Esophagus squamous epithelium (tissue), 4 donors: ENCODE results near the gene MGAT1.

Source experiments
- CTCF ChIP-seq, 6 experiments: fragments of 450-650 bp in 4 of 6; fragments of 200-600 bp in 2 of 6; sonication (generic) in 2 of 6; IDR thresholded peaks; one replicate each; pipeline ENCODE4 v1.5.1; 2016 to 2019; ENCODE audit warnings: antibody characterized with exemption in 6 of 6, mild to moderate bottlenecking in 4 of 6, moderate library complexity in 4 of 6
- POLR2A ChIP-seq, 4 donors: fragments of 450-650 bp; IDR thresholded peaks; one replicate each; pipeline ENCODE4 v1.6.1; 2017; ENCODE audit warnings: antibody characterized with exemption in 4 of 4, mild to moderate bottlenecking in 4 of 4, moderate library complexity in 3 of 4

GRCh38 chr5:180787711-180788431 is 14.7 kb downstream of the MGAT1 start:
- TF ChIP-seq POLR2A (IDR thresholded peaks at IDR 0.05) = no peak
- TF ChIP-seq CTCF (IDR thresholded peaks at IDR 0.05) = no peak
